ENCODE measurements around the gene AK4.

AK4 gene

GRCh38 chr1:65278376-65279069 lies 130.5 kb downstream of the AK4 start:
- Histone ChIP-seq H3K9me3 (ENCODE audit: control insufficient read depth, insufficient read depth, low read length) (no peaks in the 10 kb centered on the region), H3K27me3 (ENCODE audit: control insufficient read depth, insufficient read depth, low read length) (peaks cover 4% of the 10 kb centered on the region), H3K4me1 (ENCODE audit: control insufficient read depth, insufficient read depth, low read length) (peaks cover 38% of the 10 kb centered on the region), H3K9ac (ENCODE audit: low read depth, low read length) (no peak overlapping the region), H3K4me3 (ENCODE audit: low read depth, low read length) (peak overlapping the region; percentile 55), H3K36me3 (ENCODE audit: control insufficient read depth, insufficient read depth, low read length) (no peaks in the 10 kb centered on the region)

GRCh38 chr1:65279070-65279779 lies 131.2 kb downstream of the AK4 start:
- H3K36me3 ChIP-seq (ENCODE audit: control insufficient read depth, insufficient read depth, low read length), result no peaks in the 10 kb centered on the region
- peaks cover 4% of the 10 kb centered on the region for H3K27me3 ChIP-seq (ENCODE audit: control insufficient read depth, insufficient read depth, low read length)
- peak overlapping the region; percentile 55 for H3K4me3 ChIP-seq (ENCODE audit: low read depth, low read length)
- H3K9me3 ChIP-seq (ENCODE audit: control insufficient read depth, insufficient read depth, low read length), result no peaks in the 10 kb centered on the region
- no peak overlapping the region for H3K9ac ChIP-seq (ENCODE audit: low read depth, low read length)
- H3K4me1 ChIP-seq (ENCODE audit: control insufficient read depth, insufficient read depth, low read length), result peaks cover 38% of the 10 kb centered on the region

Data from iPS-15b (cell line).